ENCODE results near the gene GABRR2.

GABRR2 gene

GRCh38 chr6:89347825-89348224 is 32.7 kb upstream of the GABRR2 start:
- no peaks in the 10 kb centered on the region for H3K27me3 ChIP-seq (ENCODE audit: insufficient read depth, poor library complexity, severe bottlenecking)
- H3K4me1 ChIP-seq (ENCODE audit: insufficient read depth, poor library complexity, severe bottlenecking), result peaks cover 14% of the 10 kb centered on the region
- no peaks in the 10 kb centered on the region for H3K9me3 ChIP-seq (ENCODE audit: severe bottlenecking)
- H3K36me3 ChIP-seq (ENCODE audit: low read depth), result peaks cover 4% of the 10 kb centered on the region; the same call in 1 of the 2 replicates
- TF ChIP-seq CTCF (IDR thresholded peaks at IDR 0.05; ENCODE audit: poor library complexity, severe bottlenecking), result no peak
- no peak overlapping the region for H3K4me3 ChIP-seq (ENCODE audit: severe bottlenecking)
- ATAC-seq (ENCODE audit: low read depth) (no peak), DNase-seq (ENCODE audit: low spot score) (no peak)
- H3K27ac ChIP-seq (ENCODE audit: poor library complexity, severe bottlenecking), result no peak overlapping the region

- no peak for TF ChIP-seq CTCF (IDR thresholded peaks at IDR 0.05; ENCODE audit: poor library complexity, severe bottlenecking)
- Histone ChIP-seq H3K4me1 (ENCODE audit: insufficient read depth, poor library complexity, severe bottlenecking) (peaks cover 11% of the 10 kb centered on the region), H3K9me3 (ENCODE audit: severe bottlenecking) (no peaks in the 10 kb centered on the region), H3K4me3 (ENCODE audit: severe bottlenecking) (no peak overlapping the region), H3K36me3 (ENCODE audit: low read depth) (peaks cover 16% of the 10 kb centered on the region), H3K27me3 (ENCODE audit: insufficient read depth, poor library complexity, severe bottlenecking) (no peaks in the 10 kb centered on the region), H3K27ac (ENCODE audit: poor library complexity, severe bottlenecking) (no peak overlapping the region)
- ATAC-seq (ENCODE audit: low read depth) (peak; percentile 38; the same call in 2 of the 3 replicates), DNase-seq (ENCODE audit: low spot score) (no peak)
These were observed 31.3 kb upstream of the GABRR2 start for GRCh38 chr6:89346433-89346832.

- Histone ChIP-seq H3K4me3 (ENCODE audit: severe bottlenecking) (no peak overlapping the region), H3K4me1 (ENCODE audit: insufficient read depth, poor library complexity, severe bottlenecking) (no peaks in the 10 kb centered on the region), H3K27ac (ENCODE audit: poor library complexity, severe bottlenecking) (no peak overlapping the region), H3K9me3 (ENCODE audit: severe bottlenecking) (no peaks in the 10 kb centered on the region), H3K27me3 (ENCODE audit: insufficient read depth, poor library complexity, severe bottlenecking) (no peaks in the 10 kb centered on the region), H3K36me3 (ENCODE audit: low read depth) (peaks cover 53% of the 10 kb centered on the region)
- ATAC-seq (ENCODE audit: low read depth) (no peak), DNase-seq (ENCODE audit: low spot score) (no peak)
- TF ChIP-seq CTCF (IDR thresholded peaks at IDR 0.05; ENCODE audit: poor library complexity, severe bottlenecking), result no peak
These were observed 24.5 kb upstream of the GABRR2 start for GRCh38 chr6:89339565-89339964.

GRCh38 chr6:89335164-89335563 is 20.1 kb upstream of the GABRR2 start:
- ATAC-seq (ENCODE audit: low read depth) (no peak), DNase-seq (ENCODE audit: low spot score) (no peak)
- Histone ChIP-seq H3K4me3 (ENCODE audit: severe bottlenecking) (no peak overlapping the region), H3K27me3 (ENCODE audit: insufficient read depth, poor library complexity, severe bottlenecking) (no peaks in the 10 kb centered on the region), H3K27ac (ENCODE audit: poor library complexity, severe bottlenecking) (no peak overlapping the region), H3K9me3 (ENCODE audit: severe bottlenecking) (no peaks in the 10 kb centered on the region), H3K4me1 (ENCODE audit: insufficient read depth, poor library complexity, severe bottlenecking) (no peaks in the 10 kb centered on the region), H3K36me3 (ENCODE audit: low read depth) (peaks cover 68% of the 10 kb centered on the region)
- TF ChIP-seq CTCF (IDR thresholded peaks at IDR 0.05; ENCODE audit: poor library complexity, severe bottlenecking), result no peak

GRCh38 chr6:89330910-89331309 is 15.8 kb upstream of the GABRR2 start:
- Histone ChIP-seq H3K36me3 (ENCODE audit: low read depth) (peaks cover 84% of the 10 kb centered on the region), H3K4me1 (ENCODE audit: insufficient read depth, poor library complexity, severe bottlenecking) (no peaks in the 10 kb centered on the region), H3K9me3 (ENCODE audit: severe bottlenecking) (no peaks in the 10 kb centered on the region), H3K4me3 (ENCODE audit: severe bottlenecking) (no peak overlapping the region), H3K27me3 (ENCODE audit: insufficient read depth, poor library complexity, severe bottlenecking) (no peaks in the 10 kb centered on the region), H3K27ac (ENCODE audit: poor library complexity, severe bottlenecking) (no peak overlapping the region)
- ATAC-seq (ENCODE audit: low read depth) (no peak), DNase-seq (ENCODE audit: low spot score) (no peak)
- TF ChIP-seq CTCF (IDR thresholded peaks at IDR 0.05; ENCODE audit: poor library complexity, severe bottlenecking), result no peak
